ENCODE results near the gene FADS1. TPM values are rescaled to one million over a fixed set of nuclear protein-coding genes. Genes with fewer than 3 reads are reported as not detected.

The FADS1 gene
- 50.9 and 69.6 TPM in 2 replicates for total RNA-seq (ENCODE audit: low replicate concordance)

GRCh38 chr11:61816736-61817455, at the start of gene FADS1:
TSS of gene FADS1 (minus strand) at chr11:61817003. CDS start at chr11:61816929, 74 bp downstream.

DNA sequence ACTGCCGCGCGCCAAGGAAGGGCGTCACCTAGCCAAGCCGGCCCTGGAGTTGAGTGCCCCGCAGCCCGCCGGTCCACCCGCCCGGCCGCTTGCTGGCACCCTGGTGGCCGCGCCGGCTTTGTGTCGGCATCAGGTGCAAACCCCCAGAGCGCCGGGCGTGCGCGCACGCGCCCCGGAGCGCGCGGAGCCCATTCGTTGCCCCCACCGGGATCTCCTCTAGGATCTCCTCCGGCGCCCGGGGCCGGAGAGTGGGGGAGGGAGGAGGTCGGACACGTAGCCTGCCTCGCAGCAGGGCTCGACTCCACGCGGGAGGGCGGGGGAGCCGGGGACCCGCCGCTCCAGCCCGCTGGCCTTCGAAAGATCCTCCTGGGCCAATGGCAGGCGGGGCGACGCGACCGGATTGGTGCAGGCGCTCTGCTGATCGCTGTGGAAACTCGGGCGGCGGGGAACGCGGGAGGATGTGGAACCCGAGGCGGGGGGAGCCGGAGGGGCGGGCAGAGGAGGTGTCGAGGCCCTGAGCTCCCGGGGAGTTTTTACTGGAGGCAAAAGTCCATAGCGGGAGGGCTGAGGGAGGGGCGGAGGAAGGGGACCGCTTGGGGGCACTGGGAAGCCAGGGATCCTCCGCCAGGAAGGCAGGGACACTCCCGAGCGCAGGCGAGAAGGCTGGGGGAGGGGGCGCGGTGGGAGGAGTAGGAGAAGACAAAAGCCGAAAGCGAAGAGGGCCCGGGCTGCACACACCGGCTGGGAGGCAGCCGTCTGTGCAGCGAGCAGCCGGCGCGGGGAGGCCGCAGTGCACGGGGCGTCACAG, 11.0 kb upstream of the FADS1 start, which contains the start of gene FADS2:
FADS2 (plus strand) TSS at position 730 of the 808 bp plus-strand sequence. CDS start 91 bp downstream, outside the sequence.

GRCh38 chr11:61792310-61793082, 24.3 kb downstream of the FADS1 start, which contains the start of the genes FEN1 and TMEM258:
TSS of gene FEN1 (plus strand) at chr11:61792911. CDS start at chr11:61795362, 2,451 bp downstream.
TSS of gene TMEM258 (minus strand) at chr11:61792599. CDS start at chr11:61792558, 41 bp downstream.

GRCh38 chr11:61752117-61752924, 64.5 kb downstream of the FADS1 start, which contains the start of gene MYRF:
TSS of gene MYRF (plus strand) at chr11:61752636. CDS start at chr11:61752745, 109 bp downstream.

Other genes with a start within 250 kb of the FADS1 start
- gene SYT7, start 235.9 kb downstream of the FADS1 start, total RNA-seq (ENCODE audit: low replicate concordance), result 0.53 and 12.5 TPM in 2 replicates
- 0.98 and 1.6 TPM in 2 replicates for gene DAGLA, start 136.6 kb downstream of the FADS1 start, total RNA-seq (ENCODE audit: low replicate concordance)
- 0.12 and 1.6 TPM in 2 replicates for gene MYRF, start 64.4 kb downstream of the FADS1 start, total RNA-seq (ENCODE audit: low replicate concordance)
- 171 and 292 TPM in 2 replicates for gene TMEM258, start 24.4 kb downstream of the FADS1 start, total RNA-seq (ENCODE audit: low replicate concordance)
- gene FEN1, start 24.1 kb downstream of the FADS1 start, total RNA-seq (ENCODE audit: low replicate concordance), result 12.2 and 18.6 TPM in 2 replicates
- gene FADS2, start 11.3 kb upstream of the FADS1 start, total RNA-seq (ENCODE audit: low replicate concordance), result 104 and 293 TPM in 2 replicates
- 57.0 and 111 TPM in 2 replicates for gene FADS3, start 74.5 kb upstream of the FADS1 start, total RNA-seq (ENCODE audit: low replicate concordance)
- gene RAB3IL1, start 100.6 kb upstream of the FADS1 start, total RNA-seq (ENCODE audit: low replicate concordance), result 3.5 and 19.3 TPM in 2 replicates
- 0.60 and 6.8 TPM in 2 replicates for gene BEST1, start 133.3 kb upstream of the FADS1 start, total RNA-seq (ENCODE audit: low replicate concordance)
- gene FTH1, start 150.6 kb upstream of the FADS1 start, total RNA-seq (ENCODE audit: low replicate concordance), result 639 and 1,762 TPM in 2 replicates

Data from smooth muscle cell of the coronary artery (primary cell).